ENCODE data around the gene COL25A1. TPM values are rescaled to one million over a fixed set of nuclear protein-coding genes. Genes with fewer than 3 reads are reported as not detected.

COL25A1 gene
- total RNA-seq, 1 experiment from 2014 or later = not detected

- Histone ChIP-seq H3K4me1 (ENCODE audit: control insufficient read depth in 1 of 2, insufficient read depth in 2 of 2, low read length in 2 of 2) (no peaks in the 10 kb centered on the region), H3K36me3 (ENCODE audit: control insufficient read depth in 1 of 2, insufficient read depth in 2 of 2, low read length in 2 of 2) (no peaks in the 10 kb centered on the region), H3K79me2 (ENCODE audit: insufficient read depth, low read length) (no peaks in the 10 kb centered on the region), H3K4me3 (replicated peaks in 1 of 2; ENCODE audit: low read depth in 1 of 2, low read length in 2 of 2) (no peak overlapping the region), H3K27ac (ENCODE audit: low read depth, low read length) (no peak overlapping the region), H4K20me1 (ENCODE audit: insufficient read depth) (no peaks in the 10 kb centered on the region), H3K9ac (ENCODE audit: low read length) (no peak overlapping the region), H3K27me3 (ENCODE audit: insufficient read depth, low read length) (peaks cover 20% of the 10 kb centered on the region; the same call in 1 of the 2 replicates), H3K9me2 (ENCODE audit: insufficient read depth) (no peaks in the 10 kb centered on the region), H3K4me2 (ENCODE audit: low read length) (no peak overlapping the region), H2AFZ (ENCODE audit: low read depth, low read length, poor library complexity, severe bottlenecking) (no peak overlapping the region), H3K9me3 (ENCODE audit: control insufficient read depth in 1 of 2, insufficient read depth in 1 of 2, low read depth in 1 of 2, low read length in 2 of 2) (no peaks in the 10 kb centered on the region)
- POLR2A ChIA-PET = no interaction called here
- RAD21 ChIA-PET (ENCODE audit: low non-redundant PET in 1 of 2, low total read pairs in 2 of 2, uncharacterized antibody in 2 of 2, unreplicated experiment in 2 of 2) = no interaction called here
- no peak for ATAC-seq
- DNase-seq (ENCODE audit: low read depth, low spot score) = no peak
- CTCF ChIA-PET = no interaction called here
- TF ChIP-seq RAD21 (IDR thresholded peaks at IDR 0.05; ENCODE audit: low read depth) = no peak
- TF ChIP-seq EZH2 (IDR thresholded peaks at IDR 0.05) = no peak
- no peak for TF ChIP-seq ZBTB33 (IDR thresholded peaks at IDR 0.05; ENCODE audit: extremely low read depth, insufficient replicate concordance, low read length)
- no peak for TF ChIP-seq POLR2AphosphoS5 (IDR thresholded peaks at IDR 0.05; ENCODE audit: low read depth, low read length)
- TF ChIP-seq, protein P1, sequence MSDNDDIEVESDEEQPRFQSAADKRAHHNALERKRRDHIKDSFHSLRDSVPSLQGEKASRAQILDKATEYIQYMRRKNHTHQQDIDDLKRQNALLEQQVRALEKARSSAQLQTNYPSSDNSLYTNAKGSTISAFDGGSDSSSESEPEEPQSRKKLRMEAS (IDR thresholded peaks at IDR 0.05) = no peak
- no peak for TF ChIP-seq TCF7L2 (IDR thresholded peaks at IDR 0.05; ENCODE audit: borderline replicate concordance, extremely low read depth, insufficient read depth, insufficient read length)
- no peak for TF ChIP-seq POLR2A (IDR thresholded peaks at IDR 0.05; ENCODE audit: borderline replicate concordance, extremely low read depth, insufficient read depth, insufficient read length)
- TF ChIP-seq, protein P2, sequence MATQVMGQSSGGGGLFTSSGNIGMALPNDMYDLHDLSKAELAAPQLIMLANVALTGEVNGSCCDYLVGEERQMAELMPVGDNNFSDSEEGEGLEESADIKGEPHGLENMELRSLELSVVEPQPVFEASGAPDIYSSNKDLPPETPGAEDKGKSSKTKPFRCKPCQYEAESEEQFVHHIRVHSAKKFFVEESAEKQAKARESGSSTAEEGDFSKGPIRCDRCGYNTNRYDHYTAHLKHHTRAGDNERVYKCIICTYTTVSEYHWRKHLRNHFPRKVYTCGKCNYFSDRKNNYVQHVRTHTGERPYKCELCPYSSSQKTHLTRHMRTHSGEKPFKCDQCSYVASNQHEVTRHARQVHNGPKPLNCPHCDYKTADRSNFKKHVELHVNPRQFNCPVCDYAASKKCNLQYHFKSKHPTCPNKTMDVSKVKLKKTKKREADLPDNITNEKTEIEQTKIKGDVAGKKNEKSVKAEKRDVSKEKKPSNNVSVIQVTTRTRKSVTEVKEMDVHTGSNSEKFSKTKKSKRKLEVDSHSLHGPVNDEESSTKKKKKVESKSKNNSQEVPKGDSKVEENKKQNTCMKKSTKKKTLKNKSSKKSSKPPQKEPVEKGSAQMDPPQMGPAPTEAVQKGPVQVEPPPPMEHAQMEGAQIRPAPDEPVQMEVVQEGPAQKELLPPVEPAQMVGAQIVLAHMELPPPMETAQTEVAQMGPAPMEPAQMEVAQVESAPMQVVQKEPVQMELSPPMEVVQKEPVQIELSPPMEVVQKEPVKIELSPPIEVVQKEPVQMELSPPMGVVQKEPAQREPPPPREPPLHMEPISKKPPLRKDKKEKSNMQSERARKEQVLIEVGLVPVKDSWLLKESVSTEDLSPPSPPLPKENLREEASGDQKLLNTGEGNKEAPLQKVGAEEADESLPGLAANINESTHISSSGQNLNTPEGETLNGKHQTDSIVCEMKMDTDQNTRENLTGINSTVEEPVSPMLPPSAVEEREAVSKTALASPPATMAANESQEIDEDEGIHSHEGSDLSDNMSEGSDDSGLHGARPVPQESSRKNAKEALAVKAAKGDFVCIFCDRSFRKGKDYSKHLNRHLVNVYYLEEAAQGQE (IDR thresholded peaks at IDR 0.05; ENCODE audit: low read depth) = no peak
- no peak for TF ChIP-seq JUND (IDR thresholded peaks at IDR 0.05)
- no peak for TF ChIP-seq SP1 (IDR thresholded peaks at IDR 0.05; ENCODE audit: low read depth)
- no peak for TF ChIP-seq ZFX (IDR thresholded peaks at IDR 0.05)
- TF ChIP-seq ZNF274 (IDR thresholded peaks at IDR 0.05; ENCODE audit: low read depth, low read length) = no peak
- no peak for TF ChIP-seq CEBPB (IDR thresholded peaks at IDR 0.05; ENCODE audit: low read depth)
- no peak for TF ChIP-seq EZH2phosphoT487 (IDR thresholded peaks at IDR 0.05; ENCODE audit: borderline replicate concordance)
- no peak for TF ChIP-seq FOSL1 (IDR thresholded peaks at IDR 0.05; ENCODE audit: low read depth)
- TF ChIP-seq, protein P3, sequence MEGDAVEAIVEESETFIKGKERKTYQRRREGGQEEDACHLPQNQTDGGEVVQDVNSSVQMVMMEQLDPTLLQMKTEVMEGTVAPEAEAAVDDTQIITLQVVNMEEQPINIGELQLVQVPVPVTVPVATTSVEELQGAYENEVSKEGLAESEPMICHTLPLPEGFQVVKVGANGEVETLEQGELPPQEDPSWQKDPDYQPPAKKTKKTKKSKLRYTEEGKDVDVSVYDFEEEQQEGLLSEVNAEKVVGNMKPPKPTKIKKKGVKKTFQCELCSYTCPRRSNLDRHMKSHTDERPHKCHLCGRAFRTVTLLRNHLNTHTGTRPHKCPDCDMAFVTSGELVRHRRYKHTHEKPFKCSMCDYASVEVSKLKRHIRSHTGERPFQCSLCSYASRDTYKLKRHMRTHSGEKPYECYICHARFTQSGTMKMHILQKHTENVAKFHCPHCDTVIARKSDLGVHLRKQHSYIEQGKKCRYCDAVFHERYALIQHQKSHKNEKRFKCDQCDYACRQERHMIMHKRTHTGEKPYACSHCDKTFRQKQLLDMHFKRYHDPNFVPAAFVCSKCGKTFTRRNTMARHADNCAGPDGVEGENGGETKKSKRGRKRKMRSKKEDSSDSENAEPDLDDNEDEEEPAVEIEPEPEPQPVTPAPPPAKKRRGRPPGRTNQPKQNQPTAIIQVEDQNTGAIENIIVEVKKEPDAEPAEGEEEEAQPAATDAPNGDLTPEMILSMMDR (IDR thresholded peaks at IDR 0.05 in 2 of 3, conservative IDR thresholded peaks at IDR 0.05 in 1 of 3; ENCODE audit: borderline replicate concordance in 1 of 3, insufficient read depth in 1 of 3, low read depth in 2 of 3, low read length in 2 of 3) = no peak
- BruUV-seq (replicated peaks) = no TSS peak
- intact Hi-C loops (cut with micrococcal nuclease) = no loop called here
Measured at GRCh38 chr4:109182696-109183095, 119.8 kb downstream of the COL25A1 start.
